ENCODE results near the gene MT1A.

GRCh38 chr16:56605475-56605874, 33.0 kb upstream of the MT1A start:
- no peak for TF ChIP-seq CTCF (IDR thresholded peaks at IDR 0.05; ENCODE audit: poor library complexity)
- no peak for TF ChIP-seq EZH2phosphoT487 (IDR thresholded peaks at IDR 0.05; ENCODE audit: low read depth, severe bottlenecking, unreplicated experiment)
